Right ventricle myocardium superior (tissue), 1 donor: Measurements from ENCODE around the gene UBE2J2. TPM values are rescaled to one million over a fixed set of nuclear protein-coding genes. Genes with fewer than 3 reads are reported as not detected.
"Not testable (repeated sequence)": the region's sequence is repeated elsewhere in the genome, so short reads cannot be mapped to it uniquely, and the experiment has no call there.

ENCODE experiments used
- ATAC-seq: fragments of 200-7000 bp; cut with Tn5 transposase; one replicate; pipeline ENCODE4 v1.9.1; 2020; ENCODE audit warnings: mild to moderate bottlenecking; ENCODE audit not compliant: poor library complexity
- DNase-seq: peaks from one replicate; pipeline ENCODE4 v3.0.0-alpha.2; 2020
- intact Hi-C: fragments of 100-400 bp; cut with DNase I; formaldehyde crosslinking; loops from one replicate; pipeline ENCODE4 v1.11.2; 2022
- total RNA-seq: library from RNA; stranded (reverse); fragmentation: NEBNext Ultra II Directional; extraction: Animal tissue kit (Norgen Biotek cat#: 25700); gene quantifications from one replicate; pipeline ENCODE4 v1.2.1, GENCODE V29; 2021
- donor health status: DM: no; HTN: yes; CAD: no; lungs with severe emphysema.

The UBE2J2 gene
- total RNA-seq, 1 donor from 2014 or later: 34.7 TPM

DNA sequence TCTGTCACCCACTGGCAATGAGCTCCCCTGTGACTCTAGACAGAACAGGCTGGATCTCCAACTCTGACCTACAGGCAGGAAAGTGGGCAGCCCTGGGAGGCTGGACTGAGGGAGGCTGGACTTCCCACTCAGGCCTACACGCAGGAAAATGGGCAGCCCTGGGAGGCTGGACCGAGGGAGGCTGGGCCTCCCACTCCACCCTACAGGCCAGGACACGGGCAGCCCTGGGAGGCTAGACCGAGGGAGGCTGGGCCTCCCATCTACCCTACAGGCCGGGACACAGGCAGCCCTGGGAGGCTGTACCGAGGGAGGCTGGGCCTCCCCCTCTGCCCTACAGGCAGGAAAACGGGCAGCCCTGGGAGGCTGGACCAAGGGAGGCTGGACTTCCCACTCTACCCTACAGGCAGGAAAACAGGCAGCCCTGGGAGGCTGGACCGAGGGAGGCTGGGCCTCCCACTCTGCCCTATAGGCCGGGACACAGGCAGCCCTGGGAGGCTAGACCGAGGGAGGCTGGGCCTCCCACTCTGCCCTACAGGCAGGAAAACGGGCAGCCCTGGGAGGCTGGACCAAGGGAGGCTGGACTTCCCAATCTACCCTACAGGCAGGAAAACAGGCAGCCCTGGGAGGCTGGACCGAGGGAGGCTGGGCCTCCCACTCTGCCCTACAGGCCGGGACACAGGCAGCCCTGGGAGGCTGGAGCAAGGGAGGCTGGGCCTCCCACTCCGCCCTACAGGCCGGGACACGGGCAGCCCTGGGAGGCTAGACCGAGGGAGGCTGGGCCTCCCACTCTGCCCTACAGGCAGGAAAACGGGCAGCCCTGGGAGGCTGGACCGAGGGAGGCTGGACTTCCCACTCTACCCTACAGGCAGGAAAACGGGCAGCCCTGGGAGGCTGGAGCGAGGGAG lies 25.4 kb downstream of the UBE2J2 start:
- DNase-seq, intact Hi-C loops, ATAC-seq: not testable (repeated sequence)

DNA sequence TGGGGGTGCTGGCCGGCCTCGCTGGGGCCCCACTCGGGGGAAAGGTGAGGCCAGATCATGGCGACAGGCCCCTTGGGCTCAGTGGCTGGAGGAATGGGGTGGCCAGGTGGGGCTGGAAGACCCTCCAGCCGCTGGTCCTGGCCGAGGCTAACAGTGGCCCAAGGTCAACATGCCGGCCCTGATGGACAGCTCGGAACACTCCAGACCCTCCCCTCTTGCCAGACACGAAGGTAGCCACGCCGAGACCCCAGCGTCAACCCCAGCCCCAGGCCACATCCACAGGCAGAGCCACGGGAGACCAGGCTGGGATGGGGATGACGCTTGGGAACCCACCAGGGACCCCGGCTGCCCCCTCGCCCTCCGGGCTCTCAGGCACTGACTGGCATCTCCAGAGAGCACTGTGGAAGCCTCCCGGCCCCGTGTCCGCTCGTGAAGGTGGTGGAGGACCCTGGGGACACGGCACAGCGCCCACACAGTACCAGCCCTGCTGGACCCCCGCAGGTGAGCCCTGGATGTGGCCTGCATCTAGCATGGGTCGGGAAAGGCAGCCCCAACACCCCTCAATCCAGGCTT lies 26.2 kb downstream of the UBE2J2 start:
- intact Hi-C loops: no loop called here
- no peak for ATAC-seq
- DNase-seq: no peak

DNA sequence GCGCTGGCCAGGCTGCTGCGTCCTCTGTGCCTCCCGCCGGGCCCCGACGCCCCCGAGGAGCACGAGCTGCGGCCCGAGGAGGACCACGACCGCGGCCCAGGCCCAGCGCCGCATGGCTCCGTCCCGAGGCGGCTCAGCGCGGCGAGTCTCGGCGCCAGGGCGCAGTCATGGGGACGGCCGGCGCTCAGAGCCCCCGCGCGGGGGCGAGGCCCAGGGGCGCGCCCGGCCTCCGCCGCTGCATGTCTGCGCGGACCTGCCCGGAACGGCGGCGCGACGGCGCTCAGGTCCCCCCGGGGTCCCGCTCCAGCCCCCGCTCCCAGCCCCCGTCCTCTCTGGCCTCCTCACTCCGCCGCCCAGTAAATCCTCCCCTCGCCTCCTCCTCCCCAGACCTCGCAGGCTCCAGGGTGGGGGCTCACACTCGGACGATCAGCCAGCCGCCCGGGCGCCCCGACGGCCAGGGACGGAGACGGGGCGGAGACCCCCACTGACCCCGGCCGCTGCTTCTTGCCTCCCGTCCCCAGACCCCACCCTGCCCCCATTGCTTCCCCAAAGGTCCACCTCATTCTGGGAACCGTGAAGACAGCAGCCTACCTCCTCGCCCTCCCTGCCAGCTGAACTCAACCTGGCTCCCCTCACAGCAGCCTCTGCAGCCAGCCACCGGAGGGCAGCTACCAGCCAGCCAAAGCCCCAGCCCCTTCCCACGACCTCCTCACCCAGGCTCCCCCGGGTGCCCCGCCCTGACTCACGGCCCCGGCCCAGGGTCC lies 26.9 kb downstream of the UBE2J2 start, which contains the start of gene C1QTNF12:
TSS of gene C1QTNF12 (minus strand) at position 146 of the 764 bp plus-strand sequence. CDS start at position 114, 32 bp downstream.
- intact Hi-C loops: no loop called here
- DNase-seq: no peak
- ATAC-seq: no peak

DNA sequence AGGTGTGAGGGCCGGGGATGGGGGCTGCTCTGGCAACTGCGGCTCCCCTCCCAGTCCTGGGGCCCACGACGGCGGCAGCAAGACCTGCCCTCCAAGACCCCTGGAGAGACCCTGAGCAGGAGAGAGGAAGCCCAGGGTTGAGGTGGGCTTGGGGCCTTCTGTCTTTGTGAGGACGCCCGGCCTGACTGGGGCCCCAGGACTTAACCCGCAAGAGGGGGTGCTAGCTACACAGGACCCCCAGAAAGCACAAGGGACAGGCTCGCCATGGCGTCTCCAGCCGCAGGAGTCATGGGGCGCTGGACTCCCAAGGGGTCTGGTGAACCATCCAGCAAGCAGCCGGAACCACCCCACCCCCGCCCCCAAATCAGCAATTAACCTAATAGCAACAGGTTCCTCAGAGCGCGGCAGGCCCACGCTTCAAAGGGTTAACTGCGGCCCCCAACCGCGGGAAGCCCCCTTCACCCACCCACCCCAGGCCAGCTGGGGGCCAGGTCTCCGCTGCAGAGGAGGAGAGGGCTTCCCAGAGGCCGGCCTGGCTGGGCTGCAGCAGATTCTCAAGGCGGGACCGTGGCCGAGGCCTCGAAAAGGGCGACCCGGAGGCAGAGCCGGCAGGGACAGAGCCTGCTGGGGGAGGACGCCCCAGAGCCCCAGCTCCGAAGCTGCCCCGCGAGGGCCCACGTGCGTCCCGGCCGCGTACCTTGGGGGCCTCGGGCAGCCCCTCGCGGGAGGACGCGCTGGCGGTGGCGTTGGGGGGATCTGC lies 27.7 kb downstream of the UBE2J2 start:
- no peak for ATAC-seq
- intact Hi-C loops: no loop called here
- DNase-seq: no peak

DNA sequence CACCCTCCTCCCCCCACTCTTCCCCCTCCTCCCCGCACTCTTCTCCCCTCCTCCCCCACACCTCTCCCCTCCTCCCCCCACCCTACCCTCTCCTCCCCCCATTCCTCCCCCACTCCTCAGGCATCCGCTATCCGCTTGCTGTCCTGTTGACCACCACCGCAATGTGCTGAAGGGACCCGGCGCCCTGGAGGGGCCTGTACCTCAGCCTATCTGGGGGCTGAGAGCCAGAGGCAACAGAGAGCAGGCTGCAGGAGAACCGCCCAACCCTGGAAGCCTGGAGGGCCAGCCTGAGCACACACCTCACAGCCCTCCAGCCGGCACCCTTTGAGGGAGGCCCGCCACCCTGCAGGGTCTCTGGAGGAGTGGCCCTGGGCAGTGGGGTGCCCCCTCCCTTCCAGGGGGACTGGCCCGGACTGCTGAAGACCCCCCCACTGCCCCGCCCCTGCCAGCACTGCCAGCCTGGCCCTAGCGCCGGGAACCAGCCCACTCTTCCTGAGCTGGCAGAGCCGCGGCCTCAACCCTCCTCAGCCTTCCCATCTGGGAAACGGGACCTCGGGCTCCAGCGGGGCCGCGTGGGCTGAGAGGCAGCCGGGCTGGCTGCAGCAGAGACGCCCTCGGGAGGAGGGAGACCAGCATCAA lies 28.4 kb downstream of the UBE2J2 start:
- DNase-seq: no peak
- intact Hi-C loops: no loop called here
- ATAC-seq: no peak

DNA sequence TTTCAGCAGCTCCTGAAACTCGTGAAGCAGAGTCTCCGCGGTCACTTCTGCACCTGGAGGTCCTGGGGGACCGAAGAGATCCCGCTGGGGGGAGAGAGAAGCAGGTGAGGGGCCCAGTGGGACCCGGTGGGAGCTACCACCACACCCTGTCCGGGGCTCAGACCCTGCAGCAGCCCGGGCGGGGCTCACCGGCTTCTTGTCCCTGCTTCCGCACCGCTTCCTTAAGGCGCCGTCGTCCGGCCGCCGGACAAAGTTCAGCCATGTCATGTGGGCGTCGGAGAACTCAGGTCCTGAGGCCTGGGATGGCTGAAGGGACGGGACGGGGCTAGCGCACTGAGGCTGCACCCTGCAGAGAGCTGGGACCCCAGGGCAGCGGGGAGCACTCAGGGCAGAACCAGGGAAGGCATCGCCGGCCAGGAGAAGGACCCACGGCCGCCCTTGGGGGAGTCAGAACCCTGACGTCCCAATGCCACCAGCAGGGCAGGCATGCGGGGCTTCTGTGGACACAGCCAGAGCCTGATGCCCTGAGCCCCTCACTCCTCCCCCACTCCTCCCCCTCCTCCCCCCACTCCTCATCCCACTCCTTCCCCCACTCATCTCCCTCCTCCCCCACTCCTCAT lies 29.4 kb downstream of the UBE2J2 start:
- ATAC-seq (peak; percentile 26), DNase-seq (no peak)
- intact Hi-C loops: no loop called here

DNA sequence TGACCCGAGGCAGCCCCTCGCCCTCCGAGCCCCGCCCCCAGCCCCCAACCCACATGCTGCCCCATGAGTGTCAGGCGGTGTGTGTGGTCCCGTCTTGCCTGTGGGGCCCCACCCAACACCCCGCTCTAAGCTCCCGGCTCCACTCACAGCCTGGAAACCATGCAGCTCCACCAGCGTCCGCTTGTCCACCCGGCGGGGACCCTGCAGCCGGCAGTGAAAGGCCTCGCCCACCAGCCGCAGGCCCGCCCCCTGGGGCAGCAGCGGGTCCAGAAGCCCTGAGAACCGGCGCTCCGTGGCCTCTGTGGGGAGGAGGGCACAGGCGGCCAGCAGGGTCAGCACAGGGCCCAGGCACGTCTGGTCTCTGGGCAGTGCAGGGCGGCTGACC lies 29.9 kb downstream of the UBE2J2 start:
- DNase-seq (no peak), ATAC-seq (no peak)
- intact Hi-C loops: no loop called here

DNA sequence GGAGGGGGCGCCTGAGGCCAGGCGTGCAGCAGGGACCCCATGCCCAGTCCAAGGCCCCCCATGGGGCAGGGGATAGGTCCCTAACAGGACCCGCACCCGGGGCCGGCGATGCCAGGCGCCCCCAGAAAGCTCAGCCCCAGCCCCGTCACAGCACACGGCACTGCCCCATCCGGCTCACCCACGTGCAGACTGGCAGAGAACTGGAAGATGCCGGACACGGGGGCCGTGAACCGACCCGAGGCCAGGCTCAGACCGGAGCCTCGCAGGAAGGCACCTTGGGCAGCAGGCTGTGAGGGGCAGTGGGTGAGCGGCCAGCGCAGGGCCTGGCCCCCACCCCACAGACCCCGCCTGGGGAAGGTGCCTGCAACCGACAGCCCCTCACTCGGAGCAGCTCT lies 30.4 kb downstream of the UBE2J2 start:
- DNase-seq (no peak), ATAC-seq (no peak)
- intact Hi-C loops: no loop called here

DNA sequence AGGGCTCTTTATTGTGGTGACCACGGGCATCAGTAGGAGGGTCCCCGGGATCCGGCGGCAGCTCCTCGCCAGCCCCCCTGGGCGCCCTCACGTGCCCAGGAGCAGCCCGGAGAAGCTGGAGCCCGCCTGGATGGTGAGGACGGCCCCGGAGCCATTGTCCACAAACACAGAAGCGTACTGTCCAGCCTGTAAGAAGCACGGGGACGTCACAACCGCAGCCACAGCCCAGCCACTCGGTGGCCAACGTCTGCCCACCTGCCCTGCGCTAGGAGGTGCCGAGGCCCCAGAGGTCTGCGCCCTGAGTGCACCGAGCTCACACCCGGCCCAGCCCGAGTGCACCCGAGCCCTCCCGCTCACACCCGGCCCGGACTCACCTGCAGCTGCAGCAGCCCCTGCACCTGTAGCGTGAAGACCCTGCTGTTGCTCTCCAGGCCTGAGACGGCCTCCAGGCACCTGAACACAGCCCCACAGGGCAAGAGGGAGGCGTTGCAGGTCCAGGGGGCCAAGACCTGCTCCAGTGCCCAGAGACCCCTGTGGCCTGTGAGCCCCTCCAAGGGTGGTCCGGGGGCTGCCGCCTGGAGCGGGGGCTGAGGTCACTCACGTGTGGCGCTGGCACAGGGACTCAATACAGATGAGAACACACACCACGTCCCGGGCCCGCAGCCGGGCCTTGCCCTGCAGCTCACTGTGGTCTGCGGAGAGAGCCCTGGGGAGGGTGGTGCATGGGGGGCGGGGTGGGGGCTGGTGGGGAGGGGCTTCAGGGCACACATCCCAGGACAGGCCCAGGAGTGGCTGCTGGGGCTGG lies 31.0 kb downstream of the UBE2J2 start:
- ATAC-seq (no peak), DNase-seq (no peak)
- intact Hi-C loops: no loop called here

DNA sequence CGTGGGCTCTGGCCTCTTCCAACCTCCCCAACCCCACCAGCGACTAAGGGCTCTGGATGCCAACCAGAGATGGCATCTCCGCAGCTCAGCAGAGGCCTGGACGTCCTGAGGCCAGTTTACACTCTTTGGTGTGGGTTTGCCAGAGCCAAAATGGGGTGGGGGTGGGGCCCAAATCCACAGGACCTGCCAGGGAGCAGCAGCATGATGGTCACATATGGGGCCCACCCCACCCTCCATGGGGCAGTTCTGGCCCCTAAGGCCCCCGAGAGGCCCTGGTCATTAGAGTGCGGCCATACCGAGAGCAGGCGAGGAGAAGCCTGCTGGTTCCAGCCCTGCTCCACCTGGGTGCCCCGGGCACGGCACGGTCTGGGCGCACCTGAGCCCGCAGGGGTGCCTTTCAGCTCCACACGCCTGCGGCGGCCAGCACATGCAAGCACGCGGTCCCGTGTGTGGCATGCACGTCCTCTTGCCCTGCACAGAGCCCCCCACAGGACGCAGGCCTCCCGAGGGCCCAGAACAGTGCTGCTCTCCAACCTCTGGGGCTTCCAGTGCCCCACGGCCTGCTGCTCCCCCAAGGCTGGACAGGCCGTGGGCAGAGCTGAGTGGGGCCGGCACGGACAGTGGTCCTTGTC lies 31.9 kb downstream of the UBE2J2 start:
- intact Hi-C loops: no loop called here
- no peak for DNase-seq
- ATAC-seq: no peak

DNA sequence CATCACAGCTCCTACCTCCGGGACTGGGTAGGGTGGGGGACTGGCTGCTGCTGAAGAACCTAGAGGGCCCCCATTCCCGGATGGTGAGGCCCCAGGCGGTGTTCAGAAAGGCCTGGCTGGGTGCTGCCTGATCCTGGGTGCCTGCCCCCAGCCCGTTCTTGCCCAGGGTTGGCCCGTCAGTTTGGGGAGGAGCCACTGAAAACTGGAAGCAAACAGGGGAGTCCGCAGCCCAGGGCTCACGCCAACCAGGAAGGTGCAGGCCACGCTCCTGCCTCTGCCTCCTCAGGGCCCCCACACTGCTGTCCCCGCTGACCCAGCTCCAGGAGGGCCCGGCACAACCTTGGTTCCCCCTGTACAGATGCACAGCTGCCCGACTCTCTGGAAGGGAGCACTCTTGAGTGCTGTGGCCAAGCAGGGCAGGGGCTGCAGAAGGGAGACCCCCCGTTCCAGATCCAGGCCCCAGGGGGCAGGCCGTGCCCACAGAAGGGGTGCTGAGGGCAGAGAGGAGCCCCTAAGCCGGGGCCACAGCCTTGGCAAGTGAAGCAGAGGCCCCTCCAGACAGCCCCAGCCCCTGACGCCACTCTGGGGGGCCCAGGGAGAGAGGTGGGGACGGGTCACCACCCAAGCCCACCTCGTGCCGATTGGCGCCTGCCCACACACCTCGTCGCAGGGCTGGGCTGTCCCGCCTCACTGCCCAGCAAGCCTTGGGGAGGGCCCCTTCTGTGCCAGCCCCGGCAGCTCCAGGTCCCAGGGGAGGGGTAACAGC lies 32.6 kb downstream of the UBE2J2 start:
- no peak for DNase-seq
- intact Hi-C loops: no loop called here
- ATAC-seq: no peak

DNA sequence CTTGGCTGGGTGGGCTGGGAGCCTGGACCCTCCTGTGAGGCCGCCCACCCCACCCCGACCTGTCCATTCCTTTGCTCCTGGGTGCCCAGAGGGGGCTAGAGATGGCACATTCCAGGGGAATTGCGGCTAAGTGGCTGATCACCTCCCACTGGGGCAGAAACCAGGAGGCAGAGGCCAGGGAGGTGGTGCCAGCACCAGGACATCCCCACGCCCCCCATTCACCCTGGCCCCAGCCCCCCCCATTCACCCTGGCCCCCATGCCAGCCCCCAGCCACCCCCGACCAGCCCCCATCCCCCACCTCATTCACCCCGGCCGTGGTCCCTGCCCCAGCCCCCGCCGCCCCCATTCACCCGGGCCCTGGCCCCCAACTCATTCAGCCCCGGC lies 33.3 kb downstream of the UBE2J2 start:
- intact Hi-C loops: no loop called here
- DNase-seq: no peak
- no peak for ATAC-seq

DNA sequence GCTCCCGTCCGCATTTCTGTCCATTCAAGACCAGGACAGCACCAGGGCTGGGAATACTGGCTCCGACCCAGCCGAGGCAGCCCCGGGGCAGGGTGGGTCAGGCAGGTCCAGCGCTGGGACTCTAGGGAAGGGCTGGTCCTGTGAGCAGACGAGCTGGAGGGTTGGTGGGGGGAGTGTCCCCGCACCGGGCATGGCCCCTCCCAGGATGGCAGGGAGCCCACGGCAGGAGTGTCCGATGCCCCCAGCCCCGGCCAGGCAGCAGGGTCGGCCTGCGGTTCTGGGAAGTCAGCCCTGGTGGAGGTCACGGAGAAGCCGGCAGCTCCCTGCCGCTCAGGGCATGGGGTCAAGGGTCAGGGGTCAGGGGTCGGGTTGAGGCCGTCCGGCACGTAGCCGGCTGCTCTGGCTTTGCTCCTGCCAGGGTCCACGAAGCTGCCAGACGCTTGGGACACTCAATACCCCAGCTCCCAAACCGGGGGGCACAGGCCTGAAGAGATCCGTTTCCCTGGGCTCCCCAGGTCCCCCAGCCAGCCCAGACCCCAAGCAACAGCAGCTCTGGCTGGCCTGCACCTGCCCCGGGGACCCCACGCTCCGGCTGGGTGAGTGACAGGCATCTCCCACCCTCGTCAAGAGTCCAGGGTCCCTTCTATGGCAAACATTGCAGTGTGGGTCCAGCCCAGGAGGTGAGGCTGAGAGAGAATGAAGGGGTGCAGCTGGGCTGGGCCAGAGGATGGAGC lies 33.9 kb downstream of the UBE2J2 start:
- intact Hi-C loops: no loop called here
- ATAC-seq (no peak), DNase-seq (no peak)

DNA sequence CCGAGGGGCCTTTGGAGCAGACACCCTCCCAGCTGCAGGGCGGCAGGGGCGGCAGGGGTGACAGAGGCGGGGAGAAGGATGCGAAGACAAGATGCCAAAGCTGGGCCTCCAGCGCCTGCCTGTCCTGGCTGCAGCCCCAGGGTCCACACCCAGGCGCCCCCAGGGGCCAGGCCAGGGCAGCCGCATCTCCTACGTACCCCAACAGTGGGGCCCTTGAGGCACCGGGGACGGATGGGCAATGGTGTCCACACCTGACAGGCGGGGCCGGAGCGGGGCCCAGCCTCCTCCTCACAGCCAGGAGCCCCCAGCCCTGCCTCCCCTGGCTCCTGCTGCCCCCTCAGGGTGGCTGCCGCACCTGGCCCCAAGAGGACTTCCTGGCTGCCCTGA lies 34.4 kb downstream of the UBE2J2 start:
- DNase-seq (no peak), ATAC-seq (no peak)
- intact Hi-C loops: no loop called here

DNA sequence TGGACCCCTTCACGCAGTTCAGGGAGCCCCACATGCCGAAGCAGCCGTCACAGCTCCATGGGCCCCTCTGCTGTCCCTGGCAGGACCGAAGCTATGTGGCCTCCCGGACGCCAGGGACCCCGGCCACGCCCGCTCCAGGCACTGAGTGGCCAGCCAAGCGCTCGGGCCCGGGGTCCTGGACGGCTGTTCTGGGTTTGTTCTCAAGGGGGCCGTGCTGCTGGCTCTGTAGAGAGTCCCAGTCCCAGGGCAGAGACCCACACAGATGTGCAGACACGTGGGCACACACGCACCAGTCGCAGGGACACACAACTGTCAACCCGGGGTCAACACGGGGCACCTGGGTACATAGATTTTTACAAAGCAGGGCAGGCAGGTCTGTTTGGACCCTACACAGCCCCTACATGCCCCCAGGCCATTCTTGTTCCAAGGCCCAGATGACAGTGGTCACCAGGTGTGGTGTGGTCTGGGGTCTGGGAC lies 34.9 kb downstream of the UBE2J2 start:
- ATAC-seq: no peak
- intact Hi-C loops: no loop called here

More for the DNA sequence above, 34.9 kb downstream of the UBE2J2 start:
- no peak for DNase-seq
